NCI-H2107 (cell line): ENCODE results near the gene ACTA2.

Experiments used
- DNase-seq: peaks from one replicate; lab custom pipeline; 2025; lab: John Stamatoyannopoulos, UW

Gene ACTA2

DNA sequence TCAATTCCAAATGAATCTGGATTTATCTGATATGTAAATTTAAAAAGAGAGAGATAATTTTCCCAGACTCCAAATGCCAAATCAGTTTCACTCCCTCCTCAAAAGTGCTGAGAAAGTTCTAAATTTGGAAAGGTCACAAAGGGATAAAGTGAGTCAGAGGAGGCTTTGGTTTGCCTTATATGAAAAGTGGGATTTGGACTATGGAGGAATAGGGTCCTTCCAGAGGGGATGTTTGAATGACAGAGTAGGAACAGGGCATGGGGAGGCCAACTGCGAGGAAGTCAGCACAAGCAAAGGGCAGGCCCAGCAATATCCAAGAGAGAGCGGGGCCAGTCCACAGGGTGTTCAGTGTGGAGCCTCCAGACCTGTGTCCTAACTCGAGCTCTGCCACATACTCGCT is 28.2 kb upstream of the ACTA2 start:
- no peak for DNase-seq

DNA sequence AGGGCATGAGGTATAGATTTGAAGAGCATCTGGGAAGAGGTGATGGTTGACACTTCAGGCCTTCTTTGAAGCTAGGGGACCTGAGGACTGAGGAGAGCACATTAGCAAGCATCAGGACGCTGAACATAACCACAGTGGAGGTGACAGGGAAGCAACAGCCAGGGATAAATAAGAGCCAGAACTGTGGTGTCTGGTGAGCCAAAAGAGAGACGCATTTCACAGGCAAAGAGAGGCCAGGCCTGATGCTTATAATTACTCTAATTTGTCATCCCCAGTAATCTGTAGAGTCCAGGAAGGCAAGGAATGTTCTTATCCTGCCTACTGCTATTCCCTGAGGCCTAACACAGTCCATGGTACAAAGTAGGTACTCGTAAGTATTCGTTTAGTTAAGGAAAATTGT is 27.7 kb upstream of the ACTA2 start:
- no peak for DNase-seq

DNA sequence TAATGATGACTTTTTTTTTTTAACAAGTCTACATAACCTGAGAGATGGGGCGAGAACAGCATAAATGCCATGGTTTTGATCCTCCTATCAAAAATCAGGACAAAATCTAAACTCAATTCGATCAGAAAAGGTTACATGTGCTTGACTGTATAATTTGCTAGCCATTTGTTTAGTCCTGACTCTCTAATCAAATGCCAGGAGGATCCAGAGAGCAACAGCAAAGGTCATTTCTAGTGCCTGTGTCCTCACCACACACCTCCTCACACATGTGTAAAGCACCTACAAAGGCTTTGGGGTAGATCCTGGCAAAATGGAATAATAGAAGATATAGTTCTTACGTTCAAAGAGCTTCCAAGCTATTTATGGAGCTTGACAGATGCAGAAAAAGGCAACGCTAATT is 27.0 kb upstream of the ACTA2 start:
- DNase-seq: no peak

DNA sequence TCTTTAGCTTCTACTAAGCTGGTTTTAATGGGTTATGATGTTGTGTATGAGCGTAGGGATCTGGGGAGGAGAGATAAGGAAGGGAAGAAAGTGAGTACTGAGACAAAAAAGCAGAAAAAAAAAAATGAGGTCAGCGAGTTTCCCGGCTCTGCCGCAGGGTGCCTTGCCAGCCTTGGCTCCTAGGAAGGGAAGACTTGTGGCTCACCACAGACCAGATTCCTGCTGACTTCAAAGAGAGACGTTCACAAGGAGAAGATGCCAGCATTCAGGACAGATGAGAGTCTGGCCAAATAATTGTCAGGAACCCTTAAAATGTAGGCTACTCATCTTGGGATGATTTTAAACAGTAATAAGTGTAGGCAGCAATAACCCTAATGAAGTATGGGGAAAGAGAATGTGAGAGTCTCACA is 26.6 kb upstream of the ACTA2 start:
- DNase-seq: no peak

- no peak for DNase-seq
Measured at GRCh38 chr10:88978463-88978862, 25.9 kb upstream of the ACTA2 start.

DNA sequence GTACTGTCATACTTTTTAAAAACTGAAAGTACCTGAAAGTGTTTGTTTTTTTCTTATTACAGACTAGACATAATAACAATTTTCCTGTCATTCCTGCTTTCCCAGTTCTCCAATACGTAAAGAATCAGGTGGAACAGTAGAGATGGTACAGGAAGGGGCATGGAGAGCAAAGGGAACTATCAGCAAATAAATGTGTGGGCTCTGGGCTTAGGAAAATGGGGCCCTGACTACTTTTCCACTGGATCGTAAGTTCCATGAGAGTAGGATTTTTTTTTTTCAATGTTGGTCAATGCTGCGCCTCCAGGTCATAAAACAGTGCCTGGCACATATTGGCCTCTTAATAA is 22.8 kb upstream of the ACTA2 start:
- no peak for DNase-seq

DNA sequence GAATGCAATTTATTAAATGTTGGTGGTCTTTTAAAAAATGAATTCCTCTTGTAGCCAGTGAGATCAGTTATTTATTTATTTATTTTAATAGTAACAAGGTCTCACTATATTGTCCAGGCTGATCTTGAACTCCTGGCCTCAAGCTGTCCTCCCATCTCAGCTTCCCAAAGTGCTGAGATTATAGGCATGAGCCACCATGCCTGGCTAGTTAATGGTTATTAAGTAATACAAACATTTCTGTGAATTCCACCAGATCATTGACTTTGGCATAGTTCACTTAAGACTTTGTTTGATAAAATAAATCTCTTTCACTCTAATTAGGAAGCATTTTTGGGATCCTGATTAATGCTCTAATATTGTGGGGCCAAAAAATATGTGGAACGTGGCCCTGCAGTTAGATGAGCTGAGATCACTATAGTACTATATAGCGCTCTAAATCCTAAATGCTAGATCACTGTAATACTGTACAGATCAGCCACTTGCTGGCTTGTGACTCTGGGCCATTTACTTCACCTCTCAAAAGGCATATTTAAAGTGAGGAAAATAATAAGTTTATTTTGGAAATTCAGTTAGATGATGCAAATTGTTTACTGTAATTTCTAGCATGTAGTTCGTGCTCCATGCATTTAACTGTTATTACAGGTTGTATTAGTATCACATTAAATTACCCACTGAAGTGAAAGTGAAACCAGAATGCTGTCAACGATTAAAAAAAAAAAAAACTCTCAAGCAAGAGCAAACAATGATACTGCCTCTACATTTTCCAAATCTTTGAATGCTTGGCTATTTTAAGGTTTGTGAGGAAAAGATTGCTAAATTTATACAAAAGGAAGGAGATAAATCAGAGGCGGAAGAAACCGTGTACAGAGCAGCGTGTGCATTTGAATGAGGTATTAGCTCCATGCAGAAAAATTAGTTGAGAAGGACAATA is 22.1 kb upstream of the ACTA2 start:
- DNase-seq: no peak

DNA sequence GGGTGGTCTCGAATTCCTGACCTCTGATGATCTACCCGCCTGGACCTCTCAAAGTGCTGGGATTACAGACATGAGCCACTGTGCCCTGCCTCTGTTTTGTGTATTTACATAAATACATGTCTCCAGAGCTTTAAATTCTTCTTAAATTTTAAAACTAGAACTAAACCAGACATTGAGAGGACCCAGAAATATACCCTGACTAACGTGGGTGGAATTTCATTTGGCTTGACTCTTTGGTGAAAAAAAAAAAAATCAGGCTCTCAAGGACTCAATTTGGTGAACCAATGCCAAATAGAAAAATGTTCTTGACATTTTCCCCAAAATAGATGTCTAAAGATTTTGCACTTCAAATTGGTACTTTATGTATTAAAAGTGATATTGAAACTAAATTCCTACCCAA is 21.4 kb upstream of the ACTA2 start:
- DNase-seq: no peak

- DNase-seq: no peak
Measured at GRCh38 chr10:88971221-88972061, 18.9 kb upstream of the ACTA2 start.

DNA sequence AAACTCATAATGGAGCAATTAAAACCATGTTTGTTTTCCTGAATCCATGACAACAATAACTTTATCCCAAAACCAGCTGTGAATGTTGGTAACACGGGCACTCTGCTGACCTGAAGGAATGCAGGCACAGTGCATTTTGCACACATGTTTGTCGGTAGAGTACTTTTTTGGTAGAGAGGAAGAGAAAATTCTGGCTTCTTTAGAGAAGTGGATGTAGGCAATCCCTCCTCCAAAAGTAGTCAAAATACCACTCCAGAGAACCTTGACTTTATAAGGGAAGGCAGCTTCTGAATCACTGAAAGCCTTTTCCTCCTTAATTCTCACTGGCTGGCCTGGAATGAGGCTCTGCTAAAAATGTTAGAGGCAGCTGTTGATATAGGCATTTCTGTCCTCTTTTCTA is 15.8 kb upstream of the ACTA2 start:
- no peak for DNase-seq

DNA sequence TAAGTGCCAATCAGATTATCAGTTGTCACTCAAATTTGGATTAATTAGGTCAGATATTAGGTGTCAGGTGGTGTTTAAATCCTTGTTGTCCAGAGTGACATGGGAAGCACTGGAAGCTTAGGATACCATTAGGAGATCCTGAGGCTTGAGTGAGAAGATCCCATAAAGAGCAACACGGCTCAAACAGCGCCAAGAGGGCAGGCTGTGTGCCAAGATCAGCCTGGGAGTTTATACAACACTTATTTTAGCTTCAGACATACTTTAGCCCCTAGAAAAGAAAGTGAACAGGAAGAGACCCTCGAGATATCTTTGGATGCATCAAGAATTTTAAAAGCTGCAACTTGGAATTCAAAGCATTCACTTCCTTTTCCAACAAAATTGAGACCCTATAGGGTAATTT is 14.2 kb upstream of the ACTA2 start:
- DNase-seq: no peak

DNA sequence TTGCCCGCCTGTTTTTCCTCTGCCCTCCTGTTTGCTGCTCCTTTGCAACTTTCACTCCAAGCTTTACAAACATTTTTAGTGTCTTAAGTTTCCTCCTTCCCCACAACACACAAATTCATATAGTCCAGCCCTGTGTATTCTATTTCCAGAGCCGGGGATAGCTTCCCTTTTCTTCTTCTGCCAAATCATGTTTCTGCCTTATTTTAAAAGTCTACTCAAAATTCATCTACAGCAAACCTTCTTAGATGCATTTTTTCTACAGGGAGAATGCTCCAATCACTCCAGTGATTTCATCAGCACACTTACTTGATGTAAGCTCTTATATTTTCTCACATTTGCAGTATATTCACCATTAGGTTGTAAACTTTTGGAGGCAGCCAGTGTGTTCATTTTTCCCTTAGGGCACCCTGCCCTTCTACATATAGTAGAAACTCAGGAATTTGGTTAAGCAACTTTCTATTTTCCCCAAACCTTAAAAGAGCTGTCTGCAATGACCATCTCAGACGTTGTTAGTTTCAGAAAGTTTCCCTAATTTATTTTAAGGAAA is 12.4 kb upstream of the ACTA2 start:
- DNase-seq: no peak

GRCh38 chr10:88964360-88964759 is 11.8 kb upstream of the ACTA2 start:
- DNase-seq: no peak

- no peak for DNase-seq
Measured at GRCh38 chr10:88963318-88963717, 10.7 kb upstream of the ACTA2 start.

DNA sequence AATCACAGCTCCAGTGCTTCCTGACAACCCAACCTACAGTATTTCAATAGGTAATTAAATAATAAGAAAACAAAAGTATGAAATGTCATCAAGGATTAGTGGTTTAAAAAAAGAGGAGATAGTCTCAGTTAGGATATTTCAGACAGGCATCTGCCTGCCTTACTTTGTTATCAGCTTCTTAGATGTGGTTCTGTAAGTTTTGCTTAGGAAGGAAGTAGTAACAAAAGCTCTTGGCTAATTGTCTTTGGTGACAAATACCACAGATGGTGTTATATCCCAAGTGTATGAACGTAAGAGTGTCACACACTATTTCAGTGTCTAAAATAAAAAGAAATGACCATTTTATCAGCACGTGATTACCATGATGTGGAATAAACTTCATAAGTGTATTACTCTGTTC is 9.8 kb upstream of the ACTA2 start:
- no peak for DNase-seq

GRCh38 chr10:88961266-88961665 is 8.7 kb upstream of the ACTA2 start:
- DNase-seq: no peak

DNA sequence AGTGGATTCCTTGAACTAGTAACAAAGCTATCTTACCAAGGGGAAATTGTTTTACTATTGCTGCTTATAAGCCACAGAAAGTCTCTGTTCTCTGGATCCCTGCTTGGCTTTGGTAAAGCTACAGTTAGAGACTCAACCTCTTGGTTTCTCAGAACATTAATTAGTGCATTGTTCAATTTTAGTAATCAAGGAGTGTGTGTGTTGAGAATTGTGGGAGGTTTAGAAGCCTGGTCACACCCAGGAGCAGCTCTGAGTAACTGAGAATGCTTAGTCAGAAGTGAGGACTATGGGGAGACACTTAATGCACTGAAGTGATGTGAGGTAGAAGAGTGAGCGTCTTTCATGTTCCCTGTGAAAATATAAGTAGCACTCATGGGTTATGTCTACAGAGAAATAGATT is 8.2 kb upstream of the ACTA2 start:
- no peak for DNase-seq

- no peak for DNase-seq
Measured at GRCh38 chr10:88958721-88959120, 6.1 kb upstream of the ACTA2 start.

DNA sequence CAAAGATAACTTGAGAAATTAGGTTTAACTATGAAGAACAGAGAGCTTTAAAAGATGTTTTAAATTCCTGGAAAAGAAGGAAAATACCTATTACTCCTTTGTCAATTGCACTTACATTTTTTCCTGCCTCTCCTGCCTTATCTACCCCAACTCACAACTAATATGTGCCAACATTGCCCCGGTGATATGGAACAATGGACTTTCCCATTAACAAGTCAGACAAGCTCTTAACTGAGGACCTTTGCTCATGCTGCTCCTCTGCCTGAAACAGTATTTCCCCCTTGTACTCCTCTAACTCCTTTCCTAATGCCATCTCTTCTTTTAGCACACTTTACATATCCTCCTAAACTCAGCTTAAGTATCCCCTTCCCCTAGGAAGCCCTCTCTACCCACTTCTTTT is 4.8 kb upstream of the ACTA2 start:
- no peak for DNase-seq

- no peak for DNase-seq
Measured at GRCh38 chr10:88954458-88955083, 2.0 kb upstream of the ACTA2 start.

DNA sequence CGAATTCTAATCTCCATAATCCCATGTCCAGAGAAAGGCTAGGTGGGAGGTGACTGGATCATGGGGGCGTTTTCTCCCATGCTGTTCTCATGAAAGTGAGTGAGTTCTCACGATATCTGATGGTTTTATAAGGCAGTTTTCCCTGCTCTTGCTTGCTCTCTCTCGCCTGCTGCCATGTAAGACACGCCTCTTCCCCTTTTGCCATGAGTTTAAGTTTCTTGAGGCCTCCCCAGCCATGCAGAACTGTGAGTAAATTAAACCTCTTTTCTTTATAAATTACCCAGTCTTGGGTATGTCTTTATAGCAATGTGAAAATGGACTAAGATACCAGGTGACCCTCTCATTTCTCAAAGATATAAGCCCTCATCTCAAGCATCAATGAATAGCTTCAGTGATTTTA is 1.1 kb upstream of the ACTA2 start:
- no peak for DNase-seq
